Stimulated activated CD4-positive, alpha-beta T cell treated with anti-CD3 and anti-CD28 coated beads, Interleukin-1b, Interleukin-23, amount 100 ng/mL, for 1 hour (primary cell): ENCODE data around the gene ABLIM2.
"Not testable (repeated sequence)": the region's sequence is repeated elsewhere in the genome, so short reads cannot be mapped to it uniquely, and the experiment has no call there.

Source experiments
- DNase-seq, 2 donors: peaks; one replicate each; pipeline ENCODE4 v3.0.0-alpha.2; 2020; ENCODE audit warnings: low read depth in 2 of 2

Gene ABLIM2

GRCh38 chr4:8157496-8157895 is 1.1 kb downstream of the ABLIM2 start:
- DNase-seq, result no peak

GRCh38 chr4:8156617-8157016 is 2.0 kb downstream of the ABLIM2 start:
- no peak for DNase-seq

- no peak for DNase-seq
Observed at GRCh38 chr4:8155660-8156421, 2.8 kb downstream of the ABLIM2 start.

- DNase-seq, result no peak
Observed at GRCh38 chr4:8155048-8155447, 3.6 kb downstream of the ABLIM2 start.

- DNase-seq, result no peak
Observed at GRCh38 chr4:8153441-8153840, 5.2 kb downstream of the ABLIM2 start.

GRCh38 chr4:8152865-8153257 is 5.8 kb downstream of the ABLIM2 start:
- DNase-seq, result no peak

GRCh38 chr4:8152090-8152864 is 6.3 kb downstream of the ABLIM2 start:
- DNase-seq, result no peak

- no peak for DNase-seq
Observed at GRCh38 chr4:8151165-8151650, 7.4 kb downstream of the ABLIM2 start.

- no peak for DNase-seq
Observed at GRCh38 chr4:8150152-8151090, 8.2 kb downstream of the ABLIM2 start.

- no peak for DNase-seq
Observed at GRCh38 chr4:8149664-8150063, 8.9 kb downstream of the ABLIM2 start.

GRCh38 chr4:8148785-8149435 is 9.7 kb downstream of the ABLIM2 start:
- DNase-seq, result no peak

- no peak for DNase-seq
Observed at GRCh38 chr4:8148159-8148558, 10.5 kb downstream of the ABLIM2 start.

GRCh38 chr4:8147231-8147970 is 11.2 kb downstream of the ABLIM2 start:
- DNase-seq, result no peak

GRCh38 chr4:8146157-8146556 is 12.5 kb downstream of the ABLIM2 start:
- DNase-seq, result no peak

GRCh38 chr4:8144359-8144758 is 14.3 kb downstream of the ABLIM2 start:
- no peak for DNase-seq

- DNase-seq, result no peak
Observed at GRCh38 chr4:8143392-8144140, 15.0 kb downstream of the ABLIM2 start.

GRCh38 chr4:8142556-8142955 is 16.1 kb downstream of the ABLIM2 start:
- no peak for DNase-seq

GRCh38 chr4:8141935-8142334 is 16.7 kb downstream of the ABLIM2 start:
- DNase-seq, result no peak

GRCh38 chr4:8140915-8141314 is 17.7 kb downstream of the ABLIM2 start:
- no peak for DNase-seq

- not testable (repeated sequence) for DNase-seq
Observed at GRCh38 chr4:8139726-8140125, 18.9 kb downstream of the ABLIM2 start.
